Cardiac muscle cell (in vitro differentiated cells and primary cell): ENCODE results near the gene GNAZ. TPM values are rescaled to one million over a fixed set of nuclear protein-coding genes. Genes with fewer than 3 reads are reported as not detected.

Experiments used
- DNase-seq, 2 donors: peaks; one replicate each; pipeline versions ENCODE4 v3.0.0 to v3.0.0-alpha.2; 2010 to 2017; ENCODE audit warnings: low read depth in 1 of 2, low spot score in 1 of 2
- H3K27ac ChIP-seq: fragments of 200-600 bp; sonication (generic); 2 replicates; pipeline ENCODE4 v1.5.1; 2016
- H3K27me3 ChIP-seq: fragments of 200-600 bp; sonication (generic); 2 replicates; pipeline ENCODE4 v1.6.0; 2016; ENCODE audit warnings: control low read depth
- H3K36me3 ChIP-seq: fragments of 200-600 bp; sonication (generic); 2 replicates; pipeline ENCODE4 v1.5.1; 2016; ENCODE audit warnings: control low read depth
- H3K4me1 ChIP-seq: fragments of 200-600 bp; sonication (generic); 2 replicates; pipeline ENCODE4 v1.8.1; 2017; ENCODE audit warnings: low read depth, mild to moderate bottlenecking, mixed run types
- H3K4me3 ChIP-seq: fragments of 200-600 bp; sonication (generic); 2 replicates; pipeline ENCODE4 v1.5.1; 2016; ENCODE audit warnings: mild to moderate bottlenecking
- H3K9me3 ChIP-seq: fragments of 200-600 bp; sonication (generic); 2 replicates; pipeline ENCODE4 v1.5.1; 2017; ENCODE audit warnings: low read depth, mild to moderate bottlenecking, control low read depth
- polyA plus RNA-seq: library from polyadenylated mRNA; unstranded; fragments of >200 nt; fragmentation: Nextera tagmentation; extraction: Ambion mirVana; gene quantifications from 2 replicates; pipeline ENCODE4 v1.2.1, GENCODE V29; 2016
- total RNA-seq: library from RNA; depleted of rRNA; stranded (reverse); fragments of >200 nt; gene quantifications from 2 replicates; pipeline ENCODE4 v1.2.3, GENCODE V29; 2016
- TF ChIP-seq, protein P1 (sequence below): IDR thresholded peaks from 2 replicates; pipeline ENCODE4 v1.5.1; 2012; ENCODE audit warnings: low read depth, mild to moderate bottlenecking, low read length

Gene GNAZ
- total and polyA plus RNA-seq, 2 experiments from 2014 or later: 1.8 to 3.7 TPM

DNA sequence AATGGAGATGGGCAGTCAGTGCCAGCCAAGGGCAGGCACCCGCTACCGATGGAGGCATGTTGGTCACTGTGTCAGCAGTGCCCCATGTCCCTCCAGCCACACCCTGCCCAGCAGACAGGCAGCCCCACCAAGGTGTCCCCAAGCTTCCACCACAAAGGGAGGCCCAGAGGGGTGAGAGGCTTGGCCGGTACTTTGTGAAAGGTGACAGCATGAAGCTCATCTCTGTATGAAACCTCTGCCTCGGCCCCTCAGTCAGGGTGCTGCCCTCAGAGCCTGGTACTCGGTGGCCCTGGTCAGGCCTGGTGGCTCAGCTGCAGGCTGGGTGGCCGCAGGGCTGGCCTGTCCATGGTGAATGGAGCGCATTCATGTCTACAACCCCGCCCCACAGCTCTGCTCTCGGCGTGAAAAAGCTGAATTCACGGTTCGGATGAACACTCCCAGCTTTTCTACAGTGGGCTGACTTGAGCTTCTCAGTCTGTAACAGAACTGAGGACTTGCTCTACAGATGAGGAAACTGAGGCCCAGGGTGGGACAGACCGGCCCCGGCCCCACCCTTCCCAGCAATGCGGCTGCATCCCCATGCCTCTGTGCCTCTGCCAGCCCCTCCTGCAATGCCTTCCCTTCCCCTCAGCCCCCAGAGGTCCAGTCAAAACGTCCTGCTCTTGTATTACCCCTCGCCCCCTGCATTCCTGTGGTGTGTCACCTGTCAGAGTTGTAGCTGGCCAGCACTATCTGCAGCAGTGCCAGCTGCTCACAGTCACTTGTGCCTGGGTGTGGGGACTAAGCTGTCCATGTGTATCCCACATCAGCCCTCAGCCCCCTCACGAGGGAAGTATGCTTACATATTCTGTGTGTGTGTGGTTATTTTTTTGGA is 43.8 kb downstream of the GNAZ start:
- H3K9me3 ChIP-seq: no peaks in the 10 kb centered on the region
- no peaks in the 10 kb centered on the region for H3K27me3 ChIP-seq
- no peaks in the 10 kb centered on the region for H3K36me3 ChIP-seq
- peak in 1 of 2 donors; percentile 52 for DNase-seq
- no peak overlapping the region for H3K4me3 ChIP-seq
- no peaks in the 10 kb centered on the region for H3K4me1 ChIP-seq
- TF ChIP-seq, protein P1, sequence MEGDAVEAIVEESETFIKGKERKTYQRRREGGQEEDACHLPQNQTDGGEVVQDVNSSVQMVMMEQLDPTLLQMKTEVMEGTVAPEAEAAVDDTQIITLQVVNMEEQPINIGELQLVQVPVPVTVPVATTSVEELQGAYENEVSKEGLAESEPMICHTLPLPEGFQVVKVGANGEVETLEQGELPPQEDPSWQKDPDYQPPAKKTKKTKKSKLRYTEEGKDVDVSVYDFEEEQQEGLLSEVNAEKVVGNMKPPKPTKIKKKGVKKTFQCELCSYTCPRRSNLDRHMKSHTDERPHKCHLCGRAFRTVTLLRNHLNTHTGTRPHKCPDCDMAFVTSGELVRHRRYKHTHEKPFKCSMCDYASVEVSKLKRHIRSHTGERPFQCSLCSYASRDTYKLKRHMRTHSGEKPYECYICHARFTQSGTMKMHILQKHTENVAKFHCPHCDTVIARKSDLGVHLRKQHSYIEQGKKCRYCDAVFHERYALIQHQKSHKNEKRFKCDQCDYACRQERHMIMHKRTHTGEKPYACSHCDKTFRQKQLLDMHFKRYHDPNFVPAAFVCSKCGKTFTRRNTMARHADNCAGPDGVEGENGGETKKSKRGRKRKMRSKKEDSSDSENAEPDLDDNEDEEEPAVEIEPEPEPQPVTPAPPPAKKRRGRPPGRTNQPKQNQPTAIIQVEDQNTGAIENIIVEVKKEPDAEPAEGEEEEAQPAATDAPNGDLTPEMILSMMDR: no peak
- H3K27ac ChIP-seq: no peak overlapping the region

DNA sequence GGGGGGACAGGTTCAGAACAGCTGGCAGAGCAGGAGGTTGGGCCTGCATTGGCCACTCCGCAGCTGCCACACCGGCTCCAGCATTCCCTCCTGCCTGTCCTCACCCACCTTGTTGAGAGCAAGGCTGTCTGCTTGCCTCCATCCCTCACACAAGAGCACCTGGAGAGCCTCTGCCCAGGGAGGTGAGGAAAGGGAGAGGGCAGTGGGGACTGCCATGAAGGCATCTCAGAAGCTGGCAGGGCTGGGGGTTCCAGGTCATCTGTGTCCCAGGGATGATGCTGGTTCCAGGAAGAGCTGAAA is 44.4 kb downstream of the GNAZ start:
- Histone ChIP-seq H3K27ac (no peak overlapping the region), H3K4me1 (no peaks in the 10 kb centered on the region), H3K36me3 (no peaks in the 10 kb centered on the region), H3K9me3 (no peaks in the 10 kb centered on the region), H3K27me3 (no peaks in the 10 kb centered on the region), H3K4me3 (no peak overlapping the region)
- TF ChIP-seq, protein P1: no peak
- DNase-seq: no peak

DNA sequence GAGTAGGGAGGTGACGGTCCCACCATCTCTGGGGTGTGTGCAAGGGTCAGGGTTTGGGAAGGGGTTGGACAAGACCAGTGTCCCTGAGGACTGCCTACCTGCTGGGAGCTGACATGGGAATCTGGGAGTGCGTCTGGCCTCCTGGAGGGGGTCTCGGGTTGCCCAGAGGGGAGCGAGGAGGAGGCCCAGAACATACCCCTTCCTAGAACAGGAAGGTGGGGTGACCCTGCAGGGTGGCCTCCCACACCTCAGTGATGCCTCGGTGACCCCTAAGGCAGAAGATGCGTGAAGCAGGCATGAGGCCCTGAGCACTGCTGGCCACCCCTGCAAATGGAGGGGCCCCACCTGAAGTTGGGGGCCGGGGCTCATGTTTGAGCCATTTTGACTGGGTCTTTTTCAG is 45.0 kb downstream of the GNAZ start:
- Histone ChIP-seq H3K4me3 (no peak overlapping the region), H3K9me3 (no peaks in the 10 kb centered on the region), H3K27me3 (no peaks in the 10 kb centered on the region), H3K4me1 (no peaks in the 10 kb centered on the region), H3K36me3 (no peaks in the 10 kb centered on the region), H3K27ac (no peak overlapping the region)
- TF ChIP-seq, protein P1: no peak
- no peak for DNase-seq

DNA sequence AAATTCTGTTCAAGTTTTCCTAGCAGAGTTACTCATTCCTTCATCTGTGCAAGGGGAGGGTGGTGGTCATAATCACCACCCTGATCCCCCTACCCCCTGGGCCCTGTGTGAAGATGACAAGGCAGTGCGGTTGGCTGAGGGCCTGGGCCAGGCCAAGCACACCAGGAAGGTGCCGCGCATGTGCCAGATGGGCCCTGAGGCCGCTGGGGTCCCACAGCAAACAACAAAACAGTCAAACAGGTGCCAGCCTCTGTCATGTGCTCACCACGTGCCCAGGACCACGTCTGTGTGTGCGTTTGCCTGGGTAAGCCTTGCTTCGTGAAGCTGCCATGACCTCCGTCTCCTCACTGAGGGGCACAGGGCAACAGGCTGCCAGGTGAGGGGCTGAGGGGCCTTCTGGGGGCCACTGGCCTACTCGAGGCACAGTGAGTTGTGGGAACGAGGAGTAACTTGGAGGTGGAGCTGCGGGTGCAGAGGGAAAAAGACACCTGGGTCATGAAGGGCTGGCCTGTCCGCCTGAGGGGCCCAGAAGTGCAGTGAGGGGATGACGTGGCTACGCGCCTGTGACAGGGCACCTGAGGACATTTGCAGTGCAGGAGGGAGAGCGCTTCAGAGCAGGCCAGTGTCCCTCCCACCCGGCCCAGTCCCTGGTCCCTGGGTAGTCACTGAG is 45.6 kb downstream of the GNAZ start:
- TF ChIP-seq, protein P1: no peak
- Histone ChIP-seq H3K36me3 (no peaks in the 10 kb centered on the region), H3K27ac (no peak overlapping the region), H3K27me3 (no peaks in the 10 kb centered on the region), H3K9me3 (no peaks in the 10 kb centered on the region), H3K4me1 (no peaks in the 10 kb centered on the region), H3K4me3 (no peak overlapping the region)
- DNase-seq: no peak

DNA sequence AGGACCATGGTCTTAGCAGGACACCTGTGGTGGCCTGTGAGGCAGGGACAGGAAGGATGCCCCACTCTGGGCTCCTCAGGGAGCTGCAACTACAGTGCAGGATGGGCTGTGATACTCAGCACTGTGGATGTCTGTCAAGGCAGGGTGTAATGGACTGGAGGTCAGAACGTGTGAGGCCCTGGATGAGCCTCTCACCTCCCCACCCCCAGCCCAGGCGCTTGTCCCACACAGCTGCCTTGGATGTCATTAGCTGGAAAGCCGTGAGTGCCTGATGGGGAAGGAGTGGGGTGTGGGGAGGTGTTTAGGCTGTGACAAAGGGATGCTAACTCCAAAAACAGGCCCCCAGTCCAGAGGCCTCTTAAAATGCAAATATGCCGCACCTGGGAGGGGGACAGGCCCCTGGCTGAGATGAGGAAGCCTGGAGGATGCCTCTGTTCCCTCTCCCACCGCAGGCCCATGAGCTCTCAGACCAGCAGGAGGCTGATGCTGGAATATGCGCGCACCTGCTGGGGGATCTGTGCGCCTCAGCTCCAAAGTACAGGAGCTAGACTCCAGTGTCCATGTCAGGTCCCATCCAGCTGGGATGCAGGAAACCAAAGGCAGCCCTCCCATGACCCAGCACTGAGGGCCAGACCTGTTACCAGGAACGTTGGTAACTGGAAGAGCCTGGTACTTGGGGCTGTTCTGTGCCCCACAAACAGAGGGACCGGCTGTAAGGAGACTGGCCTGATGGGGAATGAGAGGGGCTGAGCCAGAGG is 46.4 kb downstream of the GNAZ start:
- Histone ChIP-seq H3K27me3 (no peaks in the 10 kb centered on the region), H3K9me3 (no peaks in the 10 kb centered on the region), H3K36me3 (no peaks in the 10 kb centered on the region), H3K4me1 (no peaks in the 10 kb centered on the region), H3K4me3 (no peak overlapping the region), H3K27ac (no peak overlapping the region)
- no peak for DNase-seq
- TF ChIP-seq, protein P1: no peak
